Keratinocyte (primary cell): ENCODE measurements around the gene F10.

Experiments
- EZH2 ChIP-seq: IDR thresholded peaks from one replicate; pipeline ENCODE4 v1.6.1; 2012; ENCODE audit warnings: inconsistent platforms, mild to moderate bottlenecking, low read length, moderate library complexity
- TF ChIP-seq, protein P1 (sequence below), 3 experiments: IDR thresholded peaks in 1 of 3; conservative IDR thresholded peaks in 1 of 3; optimal IDR thresholded peaks in 1 of 3; 2 replicates in 2 of 3; 3 replicates in 1 of 3; pipeline versions ENCODE3 to v1.5.1; 2011; ENCODE audit warnings: low read length in 3 of 3, mild to moderate bottlenecking in 3 of 3, moderate library complexity in 2 of 3, control low read depth in 1 of 3, inconsistent platforms in 1 of 3; ENCODE audit not compliant: insufficient read depth in 2 of 3; ENCODE audit errors: extremely low read depth in 1 of 3

DNA sequence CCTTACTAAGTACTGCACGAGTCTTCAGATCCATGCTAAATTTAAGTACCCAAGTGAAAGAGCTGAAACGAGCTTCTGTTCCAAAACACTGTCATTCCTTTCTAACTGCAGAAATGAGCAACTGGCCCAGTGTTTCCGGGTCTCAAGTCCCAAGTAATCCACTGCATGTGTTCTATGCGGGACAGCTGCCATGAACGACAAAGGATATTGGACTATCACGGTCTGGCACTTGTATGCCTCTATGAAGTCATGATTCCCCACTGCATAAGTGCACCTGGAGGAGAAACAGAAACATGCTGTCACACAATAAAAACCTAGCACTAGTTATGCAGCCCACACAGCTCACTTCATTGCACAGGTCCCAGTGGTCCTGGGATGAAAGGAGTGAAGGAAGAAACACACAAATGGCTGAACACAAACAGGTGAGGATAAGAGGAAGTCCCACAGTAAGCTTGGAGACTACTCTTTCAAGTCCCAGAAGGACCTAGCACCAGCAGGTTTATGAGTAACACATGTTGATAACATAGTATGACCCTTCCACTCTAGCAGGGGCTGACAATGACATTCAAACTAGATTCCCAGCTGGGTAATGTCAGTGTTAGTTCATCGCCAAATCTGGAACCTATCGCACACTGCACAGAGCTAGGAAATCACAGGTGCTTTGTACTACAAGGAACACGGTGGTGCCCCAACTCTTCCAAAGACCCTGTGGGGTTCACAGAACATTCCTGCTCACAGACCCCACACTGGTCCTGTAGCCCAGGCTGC is 74.6 kb downstream of the F10 start:
- TF ChIP-seq, protein P1, sequence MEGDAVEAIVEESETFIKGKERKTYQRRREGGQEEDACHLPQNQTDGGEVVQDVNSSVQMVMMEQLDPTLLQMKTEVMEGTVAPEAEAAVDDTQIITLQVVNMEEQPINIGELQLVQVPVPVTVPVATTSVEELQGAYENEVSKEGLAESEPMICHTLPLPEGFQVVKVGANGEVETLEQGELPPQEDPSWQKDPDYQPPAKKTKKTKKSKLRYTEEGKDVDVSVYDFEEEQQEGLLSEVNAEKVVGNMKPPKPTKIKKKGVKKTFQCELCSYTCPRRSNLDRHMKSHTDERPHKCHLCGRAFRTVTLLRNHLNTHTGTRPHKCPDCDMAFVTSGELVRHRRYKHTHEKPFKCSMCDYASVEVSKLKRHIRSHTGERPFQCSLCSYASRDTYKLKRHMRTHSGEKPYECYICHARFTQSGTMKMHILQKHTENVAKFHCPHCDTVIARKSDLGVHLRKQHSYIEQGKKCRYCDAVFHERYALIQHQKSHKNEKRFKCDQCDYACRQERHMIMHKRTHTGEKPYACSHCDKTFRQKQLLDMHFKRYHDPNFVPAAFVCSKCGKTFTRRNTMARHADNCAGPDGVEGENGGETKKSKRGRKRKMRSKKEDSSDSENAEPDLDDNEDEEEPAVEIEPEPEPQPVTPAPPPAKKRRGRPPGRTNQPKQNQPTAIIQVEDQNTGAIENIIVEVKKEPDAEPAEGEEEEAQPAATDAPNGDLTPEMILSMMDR (optimal IDR thresholded peaks at IDR 0.05 in 1 of 3, IDR thresholded peaks at IDR 0.05 in 1 of 3, conservative IDR thresholded peaks at IDR 0.05 in 1 of 3; ENCODE audit: extremely low read depth in 1 of 3, insufficient read depth in 2 of 3, low read length in 3 of 3): no peak
- TF ChIP-seq EZH2: no peak
